Lower lobe of right lung (tissue), 2 donors: ENCODE data around the gene GSTM1. TPM values are rescaled to one million over a fixed set of nuclear protein-coding genes. Genes with fewer than 3 reads are reported as not detected.

Experiments
- ATAC-seq, 2 donors: fragments of 200-7000 bp; cut with Tn5 transposase; one replicate each; pipeline ENCODE4 v1.9.1; 2020 to 2022; ENCODE audit warnings: mild to moderate bottlenecking in 2 of 2, moderate library complexity in 2 of 2
- DNase-seq: peaks from one replicate; pipeline ENCODE4 v3.0.0-alpha.2; 2020
- H3K27ac ChIP-seq: fragments of 200-600 bp; one replicate; pipeline ENCODE4 v1.8.0; 2022
- H3K27me3 ChIP-seq: fragments of 200-600 bp; one replicate; pipeline ENCODE4 v1.8.0; 2022; ENCODE audit warnings: low read depth
- H3K36me3 ChIP-seq: fragments of 200-600 bp; one replicate; pipeline ENCODE4 v1.8.0; 2022; ENCODE audit warnings: mild to moderate bottlenecking
- H3K4me1 ChIP-seq: fragments of 200-600 bp; one replicate; pipeline ENCODE4 v1.8.0; 2022
- H3K4me3 ChIP-seq: fragments of 200-600 bp; one replicate; pipeline ENCODE4 v1.8.0; 2022; ENCODE audit warnings: mild to moderate bottlenecking
- H3K9me3 ChIP-seq: fragments of 200-600 bp; one replicate; pipeline ENCODE4 v1.8.0; 2022
- intact Hi-C: fragments of 100-400 bp; cut with DNase I; formaldehyde crosslinking; loops from one replicate; pipeline ENCODE4 v1.11.0; 2022
- total RNA-seq: library from RNA; stranded (reverse); fragmentation: NEBNext Ultra II Directional; extraction: Animal tissue kit (Norgen Biotek cat#: 25700); gene quantifications from one replicate; pipeline ENCODE4 v1.2.1, GENCODE V29; 2021
- TF ChIP-seq, protein P1 (sequence below): fragments of 200-600 bp; IDR thresholded peaks from one replicate; pipeline ENCODE4 v1.8.0; 2022; ENCODE audit warnings: antibody characterized with exemption, mild to moderate bottlenecking
- donor health status: DM: no; HTN: yes; CAD: no; lungs with severe emphysema.

The GSTM1 gene
- total RNA-seq, 1 donor from 2014 or later = not detected

DNA sequence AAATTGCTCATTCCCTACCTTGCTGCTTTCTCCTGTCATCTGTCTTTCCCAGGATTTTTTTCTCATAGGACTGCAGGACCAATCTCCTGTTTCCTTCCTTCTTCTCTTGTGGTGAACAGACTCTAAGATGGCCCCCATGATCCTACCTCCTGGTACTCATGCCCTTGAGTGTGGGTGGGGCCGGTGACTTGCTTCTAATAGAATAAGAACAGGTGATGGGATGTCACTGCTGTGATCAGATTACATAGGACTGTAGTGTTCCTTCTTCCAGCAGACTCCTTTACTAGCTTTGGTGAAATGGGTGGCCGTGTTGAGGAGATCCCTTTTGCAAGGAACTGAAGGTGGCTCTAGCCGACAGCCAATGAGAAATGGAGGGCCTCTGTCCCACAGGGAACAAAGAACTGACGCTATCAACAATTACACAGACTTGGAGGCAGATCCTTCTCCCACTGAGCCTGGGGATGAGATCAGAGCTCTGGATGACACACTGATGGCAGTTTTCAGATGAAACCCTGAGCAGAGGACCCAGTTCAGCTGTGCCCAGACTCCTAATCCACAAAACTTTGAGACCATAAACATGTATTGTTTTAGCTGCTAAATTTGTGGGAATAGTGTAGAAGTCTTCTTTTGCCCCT lies 45.7 kb downstream of the GSTM1 start:
- Histone ChIP-seq H3K27ac (no peak overlapping the region), H3K27me3 (no peaks in the 10 kb centered on the region), H3K9me3 (no peaks in the 10 kb centered on the region), H3K36me3 (no peaks in the 10 kb centered on the region), H3K4me1 (no peaks in the 10 kb centered on the region), H3K4me3 (no peak overlapping the region)
- TF ChIP-seq, protein P1, sequence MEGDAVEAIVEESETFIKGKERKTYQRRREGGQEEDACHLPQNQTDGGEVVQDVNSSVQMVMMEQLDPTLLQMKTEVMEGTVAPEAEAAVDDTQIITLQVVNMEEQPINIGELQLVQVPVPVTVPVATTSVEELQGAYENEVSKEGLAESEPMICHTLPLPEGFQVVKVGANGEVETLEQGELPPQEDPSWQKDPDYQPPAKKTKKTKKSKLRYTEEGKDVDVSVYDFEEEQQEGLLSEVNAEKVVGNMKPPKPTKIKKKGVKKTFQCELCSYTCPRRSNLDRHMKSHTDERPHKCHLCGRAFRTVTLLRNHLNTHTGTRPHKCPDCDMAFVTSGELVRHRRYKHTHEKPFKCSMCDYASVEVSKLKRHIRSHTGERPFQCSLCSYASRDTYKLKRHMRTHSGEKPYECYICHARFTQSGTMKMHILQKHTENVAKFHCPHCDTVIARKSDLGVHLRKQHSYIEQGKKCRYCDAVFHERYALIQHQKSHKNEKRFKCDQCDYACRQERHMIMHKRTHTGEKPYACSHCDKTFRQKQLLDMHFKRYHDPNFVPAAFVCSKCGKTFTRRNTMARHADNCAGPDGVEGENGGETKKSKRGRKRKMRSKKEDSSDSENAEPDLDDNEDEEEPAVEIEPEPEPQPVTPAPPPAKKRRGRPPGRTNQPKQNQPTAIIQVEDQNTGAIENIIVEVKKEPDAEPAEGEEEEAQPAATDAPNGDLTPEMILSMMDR = no peak
- DNase-seq (no peak), ATAC-seq (no peak)
- intact Hi-C loops = no loop called here

DNA sequence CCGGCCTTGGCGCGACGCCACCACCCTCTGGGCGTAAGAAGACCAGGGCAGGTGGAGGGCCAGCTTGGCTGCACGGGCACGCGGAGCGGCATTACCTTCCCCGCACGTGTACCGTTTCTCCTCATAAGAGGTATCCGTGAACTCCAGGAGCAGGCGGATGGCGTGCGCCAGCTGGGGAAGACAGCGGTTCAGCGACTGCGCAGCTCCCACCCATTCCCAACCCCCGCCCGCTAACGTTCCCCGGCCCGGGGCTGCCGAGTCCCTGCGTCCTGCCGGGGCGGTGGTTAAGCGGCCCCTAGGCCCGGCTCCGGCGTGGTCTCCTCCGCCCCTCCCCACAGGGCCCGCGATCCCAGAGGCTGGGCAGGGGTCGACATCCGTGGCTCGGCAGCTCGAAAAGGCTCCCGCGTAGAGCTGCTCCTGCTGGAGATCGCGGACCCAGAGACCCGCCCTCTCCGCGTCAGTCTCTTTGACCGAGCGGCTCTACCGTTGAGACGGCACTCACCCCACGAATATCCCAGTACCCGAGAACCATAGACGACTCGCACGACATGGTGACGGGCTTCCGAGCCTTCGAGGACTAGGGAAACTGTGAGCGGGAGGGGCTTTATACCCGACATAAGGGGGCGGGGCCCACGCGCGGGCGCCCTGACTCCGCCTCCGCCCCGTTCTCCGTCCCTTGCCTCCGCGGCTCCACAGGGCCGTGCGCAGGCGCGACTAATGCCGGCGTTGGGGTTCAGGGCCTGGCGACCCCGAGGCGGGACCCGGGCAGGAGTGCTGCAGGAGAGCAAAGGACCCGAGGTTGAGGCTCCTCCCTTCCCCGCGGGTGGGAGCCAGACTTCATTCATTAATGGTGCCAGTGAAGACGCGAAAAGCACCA lies 52.4 kb downstream of the GSTM1 start:
- Histone ChIP-seq H3K27me3 (no peaks in the 10 kb centered on the region), H3K4me3 (peak overlapping the region; percentile 77), H3K36me3 (no peaks in the 10 kb centered on the region), H3K9me3 (no peaks in the 10 kb centered on the region), H3K27ac (peak overlapping the region; percentile 72), H3K4me1 (peaks cover 14% of the 10 kb centered on the region)
- DNase-seq (peak; percentile 83), ATAC-seq (peak; percentile 97 to 100)
- TF ChIP-seq, protein P1 = no peak
- intact Hi-C loops = no loop called here

DNA sequence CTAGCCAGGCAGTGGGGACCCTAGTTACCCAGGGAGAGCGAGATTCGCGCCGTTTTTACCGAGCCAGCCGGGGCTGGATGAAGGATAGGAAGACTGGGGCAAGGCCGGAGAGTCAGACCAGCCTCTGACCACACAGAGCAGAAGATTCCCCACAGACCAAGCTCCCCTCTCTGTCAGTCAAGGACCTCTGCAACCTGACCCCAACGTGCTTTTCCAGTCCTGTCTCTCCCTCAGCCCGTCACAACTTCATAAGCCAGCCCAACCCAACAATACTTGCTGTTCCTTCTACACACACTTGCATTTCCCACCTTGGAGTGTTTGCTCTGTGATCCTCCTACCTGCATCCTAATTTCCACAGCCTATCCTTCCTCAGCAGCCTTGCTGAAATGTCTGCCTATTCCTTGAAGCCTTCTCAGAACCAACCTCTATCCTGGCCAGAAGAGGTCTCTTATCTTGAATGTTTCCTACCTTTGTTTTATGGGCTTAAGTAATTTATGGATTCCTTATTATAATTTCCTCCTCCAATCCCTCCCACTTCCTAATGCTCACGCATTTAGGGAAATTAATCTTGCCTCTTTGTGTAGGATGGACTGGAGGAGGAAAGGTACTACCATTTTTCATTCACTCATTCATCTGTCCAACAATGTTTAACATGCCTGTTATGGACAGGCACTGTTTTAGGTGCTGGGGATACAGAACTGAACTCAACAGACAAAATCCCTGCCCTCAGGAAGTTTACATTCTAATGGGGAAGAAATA lies 53.2 kb downstream of the GSTM1 start, which contains the start of gene GSTM3:
TSS of gene GSTM3 (minus strand) at position 424 of the 759 bp plus-strand sequence. CDS start 751 bp downstream, outside the sequence.
- TF ChIP-seq, protein P1 = no peak
- intact Hi-C loops = no loop called here
- no peak for DNase-seq
- Histone ChIP-seq H3K27me3 (no peaks in the 10 kb centered on the region), H3K27ac (peak within 1 kb of the TSS; percentile 72), H3K4me1 (peaks cover 14% of the 10 kb centered on the region), H3K4me3 (peak within 1 kb of the TSS; percentile 77), H3K36me3 (no peaks in the 10 kb centered on the region), H3K9me3 (no peaks in the 10 kb centered on the region)
- ATAC-seq = peak; percentile 48 to 51

Other genes starting within 250 kb of the GSTM1 start
- gene SYPL2, start 221.3 kb upstream of the GSTM1 start, total RNA-seq = 1.5 TPM
- 3.8 TPM for gene ATXN7L2, start 203.9 kb upstream of the GSTM1 start, total RNA-seq
- gene CYB561D1, start 193.7 kb upstream of the GSTM1 start, total RNA-seq = 15.1 TPM
- 9.1 TPM for gene AMIGO1, start 178.1 kb upstream of the GSTM1 start, total RNA-seq
- not detected for gene GPR61, start 147.9 kb upstream of the GSTM1 start, total RNA-seq
- 6.7 TPM for gene GNAI3, start 139.2 kb upstream of the GSTM1 start, total RNA-seq
- gene GNAT2, start 68.2 kb upstream of the GSTM1 start, total RNA-seq = not detected
- gene AMPD2, start 68.0 kb upstream of the GSTM1 start, total RNA-seq = 55.9 TPM
- 15.7 TPM for gene GSTM4, start 31.7 kb upstream of the GSTM1 start, total RNA-seq
- 35.7 TPM for gene GSTM2, start 19.8 kb upstream of the GSTM1 start, total RNA-seq
- gene GSTM5, start 24.4 kb downstream of the GSTM1 start, total RNA-seq = 11.7 TPM
- 18.5 TPM for gene GSTM3, start 53.2 kb downstream of the GSTM1 start, total RNA-seq
- not detected for gene EPS8L3, start 76.1 kb downstream of the GSTM1 start, total RNA-seq
- 64.3 TPM for gene CSF1, start 223.0 kb downstream of the GSTM1 start, total RNA-seq